Left lung (tissue), 10 donors: ENCODE measurements around the gene SH3BP5. TPM values are rescaled to one million over a fixed set of nuclear protein-coding genes. Genes with fewer than 3 reads are reported as not detected.
A peak's percentile ranks its signal among the peaks of the same experiment; 100 is the strongest.

Source experiments
- ATAC-seq: fragments of 200-7000 bp; cut with Tn5 transposase; one replicate; pipeline ENCODE4 v1.9.1; 2020; ENCODE audit warnings: moderate library complexity
- DNase-seq, 4 donors: peaks; one replicate each; pipeline ENCODE4 v3.0.0-alpha.2; 2013 to 2020
- H3K27ac ChIP-seq, 2 donors: fragments of 200-600 bp; sonication (generic) in 1 of 2; one replicate each; pipeline versions ENCODE4 v1.5.0 to v1.8.0; 2020 to 2021
- H3K27me3 ChIP-seq, 2 donors: fragments of 200-600 bp; sonication (generic) in 1 of 2; one replicate each; pipeline versions ENCODE4 v1.5.0 to v1.8.0; 2020 to 2021
- H3K36me3 ChIP-seq, 2 donors: fragments of 200-600 bp; sonication (generic) in 1 of 2; one replicate each; pipeline versions ENCODE4 v1.5.0 to v1.8.0; 2020 to 2021
- H3K4me1 ChIP-seq, 2 donors: fragments of 200-600 bp; one replicate each; pipeline ENCODE4 v1.8.0; 2021
- H3K4me3 ChIP-seq, 2 donors: fragments of 200-600 bp; sonication (generic) in 1 of 2; one replicate each; pipeline versions ENCODE4 v1.5.0 to v1.8.0; 2020 to 2021; ENCODE audit warnings: mild to moderate bottlenecking in 1 of 2
- H3K9me3 ChIP-seq, 2 donors: fragments of 200-600 bp; sonication (generic) in 1 of 2; one replicate each; pipeline versions ENCODE4 v1.5.0 to v1.8.0; 2020 to 2021
- intact Hi-C, 2 donors: fragments of 100-400 bp; cut with DNase I; formaldehyde crosslinking; loops; one replicate each; pipeline versions ENCODE4 v1.11.2 to v1.14.2; 2022
- polyA plus RNA-seq, 6 donors: library from polyadenylated mRNA; unstranded; fragments of 120-200 nt; gene quantifications; one replicate each; pipeline ENCODE4 v1.2.1, GENCODE V29; 2013; ENCODE audit not compliant: insufficient read length in 6 of 6
- total RNA-seq, 2 donors: library from RNA; stranded (reverse); fragmentation: NEBNext Ultra II Directional; extraction: Animal tissue kit (Norgen Biotek cat#: 25700); gene quantifications; one replicate each; pipeline ENCODE4 v1.2.1, GENCODE V29; 2021
- TF ChIP-seq, protein P1 (sequence below), 2 donors: fragments of 200-600 bp; sonication (generic) in 1 of 2; IDR thresholded peaks; one replicate each; pipeline versions ENCODE4 v1.5.0 to v1.8.0; 2021; ENCODE audit warnings: antibody characterized with exemption in 2 of 2
- donor health status: DM: no; HTN: yes; CAD: no.
- donor health status: DM: no; HTN: no; CAD: no.

The SH3BP5 gene
- total and polyA plus RNA-seq, 8 donors: 53.3 to 65.5 (median 60.9) TPM

DNA sequence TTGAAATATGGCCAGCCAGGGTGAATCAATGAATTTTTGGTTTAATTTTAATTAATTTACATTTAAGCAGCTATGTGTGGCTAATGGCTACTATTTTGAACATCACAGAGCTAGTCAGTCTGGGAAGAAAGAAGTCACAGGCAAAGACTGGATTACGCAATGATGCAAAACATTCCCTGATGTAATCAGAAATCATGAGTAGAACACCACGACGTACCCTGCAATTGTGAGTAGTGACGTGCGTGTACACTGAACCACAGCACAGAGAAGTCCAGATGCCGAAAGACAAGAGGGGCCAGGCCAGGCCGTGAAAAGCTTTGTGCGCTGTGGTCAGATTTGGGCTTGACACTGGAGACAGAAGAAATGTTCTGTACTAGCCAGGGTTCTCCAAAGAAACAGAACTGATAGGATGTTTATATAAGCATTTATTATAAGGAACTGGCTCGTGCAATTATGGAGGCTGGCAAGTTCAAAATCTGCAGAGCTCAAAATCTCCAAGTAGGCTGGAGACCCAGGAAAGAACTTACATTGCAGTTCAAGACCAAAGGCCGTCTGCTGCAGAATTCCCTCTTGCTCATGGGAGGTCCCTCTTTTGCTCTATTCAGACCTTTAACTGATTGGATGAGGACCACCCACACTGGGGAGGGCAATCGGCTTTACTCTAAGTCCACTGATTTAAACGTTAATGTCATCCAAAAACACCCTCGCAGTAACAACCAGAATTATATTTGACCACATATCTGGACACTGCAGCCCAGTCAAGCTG is 44.6 kb downstream of the SH3BP5 start:
- intact Hi-C loops: no loop called here

DNA sequence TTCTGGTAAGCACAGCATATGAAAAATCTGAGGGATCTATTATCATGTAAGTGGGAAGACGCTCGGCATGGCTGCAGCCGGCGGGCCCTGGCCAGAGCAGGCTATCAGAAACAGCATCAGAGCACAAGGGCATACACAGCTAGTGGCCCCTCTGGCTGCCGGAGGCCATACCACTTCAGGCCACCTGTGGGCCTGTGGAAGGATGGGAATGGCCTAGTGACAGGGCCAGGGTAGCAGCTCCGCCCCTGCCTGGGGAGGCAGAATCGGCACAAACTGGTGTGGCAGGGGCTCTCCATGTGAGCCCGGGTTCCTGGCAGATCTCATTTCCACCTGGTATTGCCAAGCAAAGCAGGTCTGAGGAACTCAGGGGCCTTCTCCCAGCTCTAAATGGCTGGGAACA is 46.4 kb downstream of the SH3BP5 start:
- Histone ChIP-seq H3K36me3 (peaks cover 0 to 6% of the 10 kb centered on the region in 2 donors), H3K27me3 (no peaks in the 10 kb centered on the region), H3K4me1 (peaks cover 15 to 73% of the 10 kb centered on the region in 2 donors), H3K9me3 (no peaks in the 10 kb centered on the region), H3K27ac (no peak overlapping the region), H3K4me3 (no peak overlapping the region)
- intact Hi-C loops: no loop called here
- peak in 1 of 4 donors; percentile 41 for DNase-seq
- no peak for ATAC-seq
- TF ChIP-seq, protein P1, sequence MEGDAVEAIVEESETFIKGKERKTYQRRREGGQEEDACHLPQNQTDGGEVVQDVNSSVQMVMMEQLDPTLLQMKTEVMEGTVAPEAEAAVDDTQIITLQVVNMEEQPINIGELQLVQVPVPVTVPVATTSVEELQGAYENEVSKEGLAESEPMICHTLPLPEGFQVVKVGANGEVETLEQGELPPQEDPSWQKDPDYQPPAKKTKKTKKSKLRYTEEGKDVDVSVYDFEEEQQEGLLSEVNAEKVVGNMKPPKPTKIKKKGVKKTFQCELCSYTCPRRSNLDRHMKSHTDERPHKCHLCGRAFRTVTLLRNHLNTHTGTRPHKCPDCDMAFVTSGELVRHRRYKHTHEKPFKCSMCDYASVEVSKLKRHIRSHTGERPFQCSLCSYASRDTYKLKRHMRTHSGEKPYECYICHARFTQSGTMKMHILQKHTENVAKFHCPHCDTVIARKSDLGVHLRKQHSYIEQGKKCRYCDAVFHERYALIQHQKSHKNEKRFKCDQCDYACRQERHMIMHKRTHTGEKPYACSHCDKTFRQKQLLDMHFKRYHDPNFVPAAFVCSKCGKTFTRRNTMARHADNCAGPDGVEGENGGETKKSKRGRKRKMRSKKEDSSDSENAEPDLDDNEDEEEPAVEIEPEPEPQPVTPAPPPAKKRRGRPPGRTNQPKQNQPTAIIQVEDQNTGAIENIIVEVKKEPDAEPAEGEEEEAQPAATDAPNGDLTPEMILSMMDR (IDR thresholded peaks at IDR 0.05): no peak

More for the DNA sequence above, 44.6 kb downstream of the SH3BP5 start:
- H3K27ac ChIP-seq: peak overlapping the region; percentile 46 to 83
- H3K36me3 ChIP-seq: peaks cover 0 to 6% of the 10 kb centered on the region in 2 donors
- peak in 3 of 4 donors; percentile 48 to 76 (median 49) for DNase-seq
- TF ChIP-seq, protein P1 (IDR thresholded peaks at IDR 0.05): no peak
- H3K27me3 ChIP-seq: no peaks in the 10 kb centered on the region
- no peak overlapping the region for H3K4me3 ChIP-seq
- peaks cover 18 to 83% of the 10 kb centered on the region in 2 donors for H3K4me1 ChIP-seq
- no peaks in the 10 kb centered on the region for H3K9me3 ChIP-seq
- peak; percentile 72 for ATAC-seq

GRCh38 chr3:15284121-15284889 is 48.1 kb downstream of the SH3BP5 start:
- ATAC-seq (peak; percentile 73), DNase-seq (peak in 1 of 4 donors; percentile 55)
- peaks cover 15 to 69% of the 10 kb centered on the region in 2 donors for H3K4me1 ChIP-seq
- intact Hi-C loops: no loop called here
- no peaks in the 10 kb centered on the region for H3K27me3 ChIP-seq
- no peaks in the 10 kb centered on the region for H3K9me3 ChIP-seq
- peaks cover 0 to 6% of the 10 kb centered on the region in 2 donors for H3K36me3 ChIP-seq
- TF ChIP-seq, protein P1 (IDR thresholded peaks at IDR 0.05): no peak
- H3K27ac ChIP-seq: no peak overlapping the region
- no peak overlapping the region for H3K4me3 ChIP-seq

DNA sequence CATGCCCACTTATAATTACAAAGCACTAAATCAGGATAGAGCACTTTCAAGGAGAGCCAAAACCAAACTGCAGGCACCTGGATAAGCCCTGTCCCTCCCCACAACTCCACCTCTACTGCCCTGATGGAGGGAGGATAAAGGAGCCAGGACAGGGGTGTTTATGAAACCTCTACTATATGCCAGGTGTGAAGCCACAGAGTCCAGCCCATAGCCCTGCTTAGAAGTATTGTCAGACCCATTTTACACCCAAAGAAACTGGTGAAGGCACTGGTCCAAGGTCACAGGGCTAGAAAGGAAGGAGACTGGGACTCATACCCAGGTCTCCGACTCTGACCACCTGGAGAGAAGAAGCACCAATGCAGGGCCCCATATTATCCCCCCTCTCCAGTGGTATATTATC is 48.7 kb downstream of the SH3BP5 start:
- intact Hi-C loops: no loop called here
- TF ChIP-seq, protein P1 (IDR thresholded peaks at IDR 0.05): no peak
- DNase-seq (no peak), ATAC-seq (no peak)
- peaks cover 15 to 63% of the 10 kb centered on the region in 2 donors for H3K4me1 ChIP-seq
- H3K27me3 ChIP-seq: no peaks in the 10 kb centered on the region
- no peak overlapping the region for H3K4me3 ChIP-seq
- no peaks in the 10 kb centered on the region for H3K9me3 ChIP-seq
- H3K36me3 ChIP-seq: peaks cover 0 to 6% of the 10 kb centered on the region in 2 donors
- H3K27ac ChIP-seq: no peak overlapping the region

DNA sequence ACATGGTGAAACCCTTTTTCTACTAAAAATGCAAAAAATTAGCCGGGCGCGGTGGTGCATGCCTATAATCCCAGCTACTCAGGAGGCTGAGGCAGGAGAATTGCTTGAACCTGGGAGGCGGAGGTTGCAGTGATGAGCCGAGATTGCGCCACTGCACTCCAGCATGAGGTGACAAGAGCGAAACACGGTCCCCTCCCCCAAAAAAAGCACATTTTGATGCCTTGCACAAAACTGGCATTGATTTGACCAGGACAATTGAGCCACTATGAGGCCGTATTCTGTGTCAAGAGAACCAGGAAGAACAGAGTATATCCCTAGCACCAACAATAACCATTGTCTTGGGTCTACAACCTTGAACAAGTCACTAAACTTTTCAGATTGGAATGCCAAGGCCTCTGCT is 50.6 kb downstream of the SH3BP5 start:
- Histone ChIP-seq H3K27ac (no peak overlapping the region), H3K4me3 (no peak overlapping the region), H3K9me3 (no peaks in the 10 kb centered on the region), H3K4me1 (peaks cover 0 to 44% of the 10 kb centered on the region in 2 donors), H3K36me3 (peaks cover 0 to 6% of the 10 kb centered on the region in 2 donors), H3K27me3 (no peaks in the 10 kb centered on the region)
- intact Hi-C loops: no loop called here
- ATAC-seq (no peak), DNase-seq (peak in 1 of 4 donors; percentile 12)
- TF ChIP-seq, protein P1 (IDR thresholded peaks at IDR 0.05): no peak
